H9 (cell line): Measurements from ENCODE around the gene MRPS34. TPM values are rescaled to one million over a fixed set of nuclear protein-coding genes. Genes with fewer than 3 reads are reported as not detected.

Source experiments
- DNase-seq: peaks from one replicate; pipeline ENCODE4 v3.0.0-alpha.2; 2017
- H2AFZ ChIP-seq: one replicate; pipeline ENCODE4 v1.6.1; 2013; ENCODE audit warnings: mild to moderate bottlenecking, low read length, control low read depth, moderate library complexity
- H2AK5ac ChIP-seq: 2 replicates; pipeline ENCODE4 v1.6.1; 2013; ENCODE audit warnings: low read length, control low read depth, mixed read lengths; ENCODE audit not compliant: insufficient read length
- H2BK120ac ChIP-seq: one replicate; pipeline ENCODE4 v1.6.1; 2013; ENCODE audit warnings: low read depth, mild to moderate bottlenecking, low read length, control low read depth, inconsistent platforms; ENCODE audit not compliant: poor library complexity, severe bottlenecking
- H2BK12ac ChIP-seq: 2 replicates; pipeline ENCODE4 v1.6.1; 2013; ENCODE audit warnings: low read length, control low read depth, mixed read lengths, low read depth; ENCODE audit not compliant: insufficient read length
- H2BK15ac ChIP-seq: 2 replicates; pipeline ENCODE4 v1.6.1; 2013; ENCODE audit warnings: low read depth, low read length, control low read depth
- H2BK20ac ChIP-seq: one replicate; pipeline ENCODE4 v1.6.1; 2013; ENCODE audit warnings: low read depth, mild to moderate bottlenecking, low read length, control low read depth, inconsistent platforms; ENCODE audit not compliant: poor library complexity, severe bottlenecking
- H2BK5ac ChIP-seq: 2 replicates; pipeline ENCODE4 v1.6.1; 2013; ENCODE audit warnings: low read length, control low read depth, mixed read lengths; ENCODE audit not compliant: insufficient read length
- H3K14ac ChIP-seq: 2 replicates; pipeline ENCODE4 v1.6.1; 2013; ENCODE audit warnings: low read length, control low read depth; ENCODE audit not compliant: insufficient read depth
- H3K18ac ChIP-seq: 2 replicates; pipeline ENCODE4 v1.6.1; 2013; ENCODE audit warnings: low read depth, mild to moderate bottlenecking, mixed read lengths, low read length, control low read depth; ENCODE audit not compliant: insufficient read length
- H3K23ac ChIP-seq: 2 replicates; pipeline ENCODE4 v1.6.1; 2013; ENCODE audit warnings: low read length, control low read depth, mixed read lengths, low read depth; ENCODE audit not compliant: insufficient read length
- H3K23me2 ChIP-seq: 2 replicates; pipeline ENCODE4 v1.6.1; 2013; ENCODE audit warnings: low read depth, mild to moderate bottlenecking, mixed read lengths, low read length, control low read depth; ENCODE audit not compliant: insufficient read length, poor library complexity, severe bottlenecking
- H3K27ac ChIP-seq: 2 replicates; pipeline ENCODE4 v1.5.1; 2013; ENCODE audit warnings: low read length, control low read depth, mixed read lengths, low read depth; ENCODE audit not compliant: insufficient read length
- H3K27me3 ChIP-seq: 2 replicates; pipeline ENCODE4 v1.6.1; 2013; ENCODE audit warnings: low read length, control low read depth, inconsistent platforms; ENCODE audit not compliant: insufficient read depth
- H3K4ac ChIP-seq: 2 replicates; pipeline ENCODE4 v1.6.1; 2013; ENCODE audit warnings: low read depth, mild to moderate bottlenecking, control low read depth, inconsistent platforms, low read length, moderate library complexity
- H3K4me1 ChIP-seq: 2 replicates; pipeline ENCODE4 v1.6.1; 2013; ENCODE audit warnings: low read length, control low read depth, inconsistent platforms; ENCODE audit not compliant: insufficient read depth
- H3K4me2 ChIP-seq: 2 replicates; pipeline ENCODE4 v1.6.1; 2013; ENCODE audit warnings: low read length, control low read depth, mixed read lengths; ENCODE audit not compliant: insufficient read length, insufficient read depth
- H3K56ac ChIP-seq: 2 replicates; pipeline ENCODE4 v1.6.1; 2013; ENCODE audit warnings: low read depth, mild to moderate bottlenecking, mixed read lengths, low read length, control low read depth; ENCODE audit not compliant: insufficient read length
- H3K79me1 ChIP-seq: 2 replicates; pipeline ENCODE4 v1.6.1; 2013; ENCODE audit warnings: low read depth, mild to moderate bottlenecking, moderate library complexity, low read length, control low read depth, inconsistent platforms; ENCODE audit not compliant: insufficient read depth, poor library complexity, severe bottlenecking
- H3K79me2 ChIP-seq: 2 replicates; pipeline ENCODE4 v1.6.1; 2013; ENCODE audit warnings: low read length, control low read depth, inconsistent platforms; ENCODE audit not compliant: insufficient read depth
- H3K9ac ChIP-seq: 2 replicates; pipeline ENCODE4 v1.6.1; 2013; ENCODE audit warnings: low read length, control low read depth, mixed read lengths; ENCODE audit not compliant: insufficient read length; ENCODE audit errors: extremely low read depth
- H3K9me3 ChIP-seq: one replicate; pipeline ENCODE4 v1.6.1; 2013; ENCODE audit warnings: low read depth, low read length, inconsistent platforms; ENCODE audit not compliant: control insufficient read depth
- H3T11ph ChIP-seq: one replicate; pipeline ENCODE4 v1.6.1; 2013; ENCODE audit warnings: mild to moderate bottlenecking, low read length, control low read depth, inconsistent platforms
- H4K20me1 ChIP-seq: one replicate; pipeline ENCODE4 v1.6.1; 2013; ENCODE audit not compliant: control insufficient read depth, insufficient read length, insufficient read depth
- H4K5ac ChIP-seq: 2 replicates; pipeline ENCODE4 v1.6.1; 2013; ENCODE audit warnings: low read depth, mild to moderate bottlenecking, mixed read lengths, low read length, control low read depth; ENCODE audit not compliant: insufficient read length
- H4K8ac ChIP-seq: replicated peaks from 2 replicates; pipeline ENCODE4 v1.6.1; 2013; ENCODE audit warnings: low read length, control low read depth, mixed read lengths, low read depth; ENCODE audit not compliant: insufficient read length
- H4K91ac ChIP-seq: 2 replicates; pipeline ENCODE4 v1.6.1; 2013; ENCODE audit warnings: low read depth, mild to moderate bottlenecking, moderate library complexity, mixed read lengths, low read length, control low read depth; ENCODE audit not compliant: insufficient read length
- H3K27ac Mint-ChIP-seq, 3 experiments: 2 replicates in 2 of 3; 3 replicates in 1 of 3; pipeline ENCODE4 v1.8.0; 2020 to 2021; ENCODE audit warnings: mixed read lengths in 3 of 3, mild to moderate bottlenecking in 1 of 3, moderate library complexity in 1 of 3
- H3K27me3 Mint-ChIP-seq: 2 replicates; pipeline ENCODE4 v1.8.0; 2021; ENCODE audit warnings: low read depth, mild to moderate bottlenecking, moderate library complexity, mixed read lengths
- H3K36me3 Mint-ChIP-seq, 3 experiments: 2 replicates in 2 of 3; 3 replicates in 1 of 3; pipeline ENCODE4 v1.8.0; 2020 to 2021; ENCODE audit warnings: low read depth in 3 of 3, mixed read lengths in 3 of 3; ENCODE audit not compliant: insufficient read depth in 1 of 3
- H3K4me1 Mint-ChIP-seq, 2 experiments: 2 replicates each; pipeline ENCODE4 v1.8.0; 2020; ENCODE audit warnings: mixed read lengths in 2 of 2
- H3K4me3 Mint-ChIP-seq, 2 experiments: 2 replicates in 1 of 2; 3 replicates in 1 of 2; pipeline ENCODE4 v1.8.0; 2020 to 2021; ENCODE audit warnings: mild to moderate bottlenecking in 2 of 2, mixed read lengths in 2 of 2, moderate library complexity in 1 of 2
- H3K9me3 Mint-ChIP-seq, 2 experiments: 2 replicates in 1 of 2; 3 replicates in 1 of 2; pipeline ENCODE4 v1.8.0; 2020; ENCODE audit warnings: mild to moderate bottlenecking in 2 of 2, mixed read lengths in 2 of 2, moderate library complexity in 1 of 2
- WGBS: extraction: QIAGEN DNeasy Blood & Tissue Kit; methylation state at CpG from one replicate; pipeline ENCODE4 v1.1.7; 2013; ENCODE audit warnings: missing lambda C conversion rate, low lambda C conversion rate, mixed read lengths; ENCODE audit not compliant: insufficient read length; ENCODE audit errors: extremely low coverage; 5-methylcytosine and 5-hydroxymethylcytosine counted together
- total RNA-seq: library from RNA; stranded (reverse); gene quantifications from 2 replicates; pipeline ENCODE4 v1.2.1, GENCODE V29; 2021
- TF ChIP-seq, protein P1 (sequence below): fragments of 200-600 bp; sonication (generic); conservative IDR thresholded peaks from 3 replicates; pipeline ENCODE4 v1.8.0; 2021; ENCODE audit warnings: antibody characterized with exemption, mild to moderate bottlenecking

The MRPS34 gene
- total RNA-seq, 1 experiment from 2014 or later = 205 TPM

DNA sequence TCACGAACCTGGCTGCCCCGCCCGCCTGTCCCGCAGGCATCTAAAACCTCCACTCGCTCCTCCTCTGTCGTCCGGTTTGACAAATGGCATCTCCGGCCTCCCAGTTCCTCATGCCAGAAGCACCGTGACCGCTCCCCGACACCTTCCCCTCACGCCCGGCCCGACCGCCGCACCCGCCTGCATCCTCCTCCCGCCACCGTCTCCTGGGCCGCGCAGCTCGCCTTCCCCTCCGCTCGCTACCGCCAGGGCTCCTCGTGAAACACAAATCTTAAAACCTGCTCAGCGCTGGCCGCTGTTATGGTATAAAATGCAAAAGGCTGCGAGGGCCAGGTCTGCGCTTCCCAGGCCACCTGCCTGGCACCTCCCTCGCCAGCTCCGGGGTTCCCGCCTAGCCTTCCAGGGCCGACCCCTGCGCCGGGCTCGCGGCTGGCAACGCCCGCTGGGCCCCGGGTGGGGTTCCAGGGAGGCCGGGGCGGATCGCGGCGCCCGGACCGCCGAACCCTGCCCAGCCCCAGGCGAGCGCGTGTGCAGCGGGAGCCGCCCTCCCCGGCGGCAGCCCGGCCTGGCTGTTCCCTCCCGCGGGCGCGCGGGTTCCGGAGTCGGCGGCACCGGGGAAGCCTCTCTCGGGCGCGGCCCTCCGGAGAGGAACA, 8.9 kb upstream of the MRPS34 start:
- Histone ChIP-seq H4K91ac (no peak overlapping the region), H3K56ac (no peak overlapping the region), H3K4me2 (peak overlapping the region; percentile 70), H3K79me2 (peaks cover 8% of the 10 kb centered on the region; the same call in 1 of the 2 replicates), H3K27me3 (no peaks in the 10 kb centered on the region), H3K9ac (peak overlapping the region; percentile 61), H2BK5ac (no peak overlapping the region), H2BK15ac (no peak overlapping the region), H3K79me1 (peaks cover 5% of the 10 kb centered on the region), H3K18ac (peak overlapping the region; percentile 59), H4K5ac (no peak overlapping the region), H3K27ac (no peak overlapping the region), H3K4ac (no peak overlapping the region), H2BK120ac (no peak overlapping the region), H4K8ac (no peak overlapping the region), H2BK20ac (no peak overlapping the region), H2AK5ac (no peak overlapping the region), H2BK12ac (no peak overlapping the region), H3T11ph (no peak overlapping the region), H3K4me1 (no peaks in the 10 kb centered on the region; the same call in 1 of the 2 replicates), H2AFZ (no peak overlapping the region), H3K9me3 (no peaks in the 10 kb centered on the region), H4K20me1 (no peaks in the 10 kb centered on the region), H3K23ac (no peak overlapping the region), H3K23me2 (peaks cover 5% of the 10 kb centered on the region), H3K14ac (peak overlapping the region; percentile 43; the same call in 1 of the 2 replicates)
- Mint-ChIP-seq H3K4me1 (peaks cover 7 to 14% of the 10 kb centered on the region in 2 experiments), H3K4me3 (peak overlapping the region; percentile 91 to 94), H3K9me3 (no peaks in the 10 kb centered on the region), H3K27me3 (peaks cover 2% of the 10 kb centered on the region; the same call in 1 of the 2 replicates), H3K36me3 (peaks cover 2 to 32% (median 11%) of the 10 kb centered on the region in 3 experiments; a peak in 5 of 7 replicates), H3K27ac (peak overlapping the region; percentile 59 to 95 (median 72); a peak in 5 of 7 replicates)
- DNase-seq = no peak
- no CpG with 5 or more reads among the region's 70 CpGs for WGBS
- TF ChIP-seq, protein P1, sequence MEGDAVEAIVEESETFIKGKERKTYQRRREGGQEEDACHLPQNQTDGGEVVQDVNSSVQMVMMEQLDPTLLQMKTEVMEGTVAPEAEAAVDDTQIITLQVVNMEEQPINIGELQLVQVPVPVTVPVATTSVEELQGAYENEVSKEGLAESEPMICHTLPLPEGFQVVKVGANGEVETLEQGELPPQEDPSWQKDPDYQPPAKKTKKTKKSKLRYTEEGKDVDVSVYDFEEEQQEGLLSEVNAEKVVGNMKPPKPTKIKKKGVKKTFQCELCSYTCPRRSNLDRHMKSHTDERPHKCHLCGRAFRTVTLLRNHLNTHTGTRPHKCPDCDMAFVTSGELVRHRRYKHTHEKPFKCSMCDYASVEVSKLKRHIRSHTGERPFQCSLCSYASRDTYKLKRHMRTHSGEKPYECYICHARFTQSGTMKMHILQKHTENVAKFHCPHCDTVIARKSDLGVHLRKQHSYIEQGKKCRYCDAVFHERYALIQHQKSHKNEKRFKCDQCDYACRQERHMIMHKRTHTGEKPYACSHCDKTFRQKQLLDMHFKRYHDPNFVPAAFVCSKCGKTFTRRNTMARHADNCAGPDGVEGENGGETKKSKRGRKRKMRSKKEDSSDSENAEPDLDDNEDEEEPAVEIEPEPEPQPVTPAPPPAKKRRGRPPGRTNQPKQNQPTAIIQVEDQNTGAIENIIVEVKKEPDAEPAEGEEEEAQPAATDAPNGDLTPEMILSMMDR = 0 out of 3 replicates have a peak, but pooled peaks have one; percentile 12
